ENCODE data around the gene CCDC86.

- TF ChIP-seq CTCF (IDR thresholded peaks at IDR 0.05; ENCODE audit: low read depth, low read length), result no peak
- no peak for TF ChIP-seq POLR2A (IDR thresholded peaks at IDR 0.05; ENCODE audit: extremely low read depth, insufficient read length)
- TF ChIP-seq MAX (IDR thresholded peaks at IDR 0.05; ENCODE audit: low read depth, low read length), result no peak
These were observed 14.1 kb downstream of the CCDC86 start, which contains the start of gene PTGDR2 for GRCh38 chr11:60855726-60856633.
